OCI-LY1 (cell line): ENCODE measurements around the gene HNMT.

Experiments
- CTCF ChIP-seq: fragments of 200-600 bp; sonication (generic), shearing (Covaris generic); IDR thresholded peaks from 2 replicates; pipeline ENCODE4 v1.5.1; 2017; ENCODE audit warnings: mild to moderate bottlenecking, antibody characterized with exemption, low read length, moderate library complexity, mixed read lengths
- EZH2 ChIP-seq: fragments of 200-600 bp; sonication (generic), shearing (Covaris generic); IDR thresholded peaks from 2 replicates; pipeline ENCODE4 v1.8.0; 2017; ENCODE audit warnings: borderline replicate concordance, mixed run types, mild to moderate bottlenecking, antibody characterized with exemption, low read length, moderate library complexity, mixed read lengths

GRCh38 chr2:137981112-137981656 is 16.9 kb downstream of the HNMT start:
- TF ChIP-seq CTCF: no peak
- no peak for TF ChIP-seq EZH2
